ENCODE results near the gene ELAVL2. TPM values are rescaled to one million over a fixed set of nuclear protein-coding genes. Genes with fewer than 3 reads are reported as not detected.

ELAVL2 gene
- total and polyA plus RNA-seq, 12 donors = under 0.01 to 0.64 (median 0.11) TPM; not detected in 5

- peaks cover 0 to 38% (median 20%) of the 10 kb centered on the region in 9 donors for H3K4me1 ChIP-seq
- DNase-seq = no peak
Observed at GRCh38 chr9:23823986-23824829, 1.8 kb downstream of the ELAVL2 start.

GRCh38 chr9:23823269-23823668 is 2.8 kb downstream of the ELAVL2 start:
- Histone ChIP-seq H3K4me1 (peaks cover 0 to 38% (median 20%) of the 10 kb centered on the region in 9 donors), H3K27me3 (peaks cover 29 to 100% (median 96%) of the 10 kb centered on the region in 7 donors), H3K36me3 (no peaks in the 10 kb centered on the region), H3K9me3 (peaks cover 0 to 1% (median 0%) of the 10 kb centered on the region in 11 donors), H3K27ac (no peak overlapping the region), H3K4me3 (no peak overlapping the region)
- no peak for ATAC-seq
- no peak for DNase-seq
- 21 to 28% methylated on average over 11 of the region's 11 CpGs for WGBS, 2 donors
- TF ChIP-seq CTCF (IDR thresholded peaks at IDR 0.05) = no peak
- intact Hi-C loops (cut with DNase I) = loop anchor here in 1 of 10 donors (10.0 kb wide), 1 partner anchor 298 kb away; no protein-coding TSS in a partner anchor

More at GRCh38 chr9:23823986-23824829, 1.8 kb downstream of the ELAVL2 start:
- H3K9me3 ChIP-seq = no peaks in the 10 kb centered on the region
- WGBS, 2 donors = 3 to 4% methylated on average over 36 of the region's 36 CpGs
- peaks cover 29 to 100% (median 95%) of the 10 kb centered on the region in 7 donors for H3K27me3 ChIP-seq
- no peak overlapping the region for H3K27ac ChIP-seq
- ATAC-seq = no peak
- no peak for TF ChIP-seq CTCF (IDR thresholded peaks at IDR 0.05)
- intact Hi-C loops (cut with DNase I) = loop anchor here in 1 of 10 donors (10.0 kb wide), 1 partner anchor 299 kb away; no protein-coding TSS in a partner anchor
- H3K4me3 ChIP-seq = peak overlapping the region in 1 of 10 donors; percentile 36
- no peaks in the 10 kb centered on the region for H3K36me3 ChIP-seq

GRCh38 chr9:23822261-23823169 is 3.5 kb downstream of the ELAVL2 start:
- no peaks in the 10 kb centered on the region for H3K36me3 ChIP-seq
- ATAC-seq (no peak), DNase-seq (no peak)
- intact Hi-C loops (cut with DNase I) = loop anchor here in 1 of 10 donors (10.0 kb wide), 1 partner anchor 298 kb away; no protein-coding TSS in a partner anchor
- peaks cover 29 to 100% (median 93%) of the 10 kb centered on the region in 7 donors for H3K27me3 ChIP-seq
- 4 to 5% methylated on average over 46 of the region's 46 CpGs for WGBS, 2 donors
- peaks cover 0 to 3% (median 0%) of the 10 kb centered on the region in 11 donors for H3K9me3 ChIP-seq
- TF ChIP-seq CTCF (IDR thresholded peaks at IDR 0.05) = no peak
- H3K4me3 ChIP-seq = peak overlapping the region in 5 of 10 donors; percentile 37 to 50 (median 45)
- no peak overlapping the region for H3K27ac ChIP-seq
- H3K4me1 ChIP-seq = peaks cover 0 to 38% (median 20%) of the 10 kb centered on the region in 9 donors

Measured in heart right ventricle (tissue), 16 donors.